Heart right ventricle (tissue), 16 donors: ENCODE results near the gene SLC36A1. TPM values are rescaled to one million over a fixed set of nuclear protein-coding genes. Genes with fewer than 3 reads are reported as not detected.

Experiments used
- ATAC-seq, 8 donors: fragments of 200-7000 bp; cut with Tn5 transposase; one replicate each; pipeline ENCODE4 v1.9.1; 2020; ENCODE audit warnings: mild to moderate bottlenecking in 8 of 8, moderate library complexity in 8 of 8, moderate number of reproducible peaks in 1 of 8
- DNase-seq, 2 donors: peaks; one replicate each; pipeline ENCODE4 v3.0.0-alpha.2; 2020
- H3K27ac ChIP-seq, 10 donors: fragments of 200-600 bp; sonication (generic) in 2 of 10; one replicate each; pipeline versions ENCODE4 v1.5.0 to v1.8.0; 2020 to 2022; ENCODE audit warnings: mild to moderate bottlenecking in 3 of 10
- H3K27me3 ChIP-seq, 7 donors: fragments of 200-600 bp; one replicate each; pipeline ENCODE4 v1.8.0; 2021 to 2022; ENCODE audit warnings: mild to moderate bottlenecking in 2 of 7
- H3K36me3 ChIP-seq, 9 donors: fragments of 200-600 bp; sonication (generic) in 1 of 9; one replicate each; pipeline versions ENCODE4 v1.5.0 to v1.8.0; 2020 to 2022; ENCODE audit warnings: mild to moderate bottlenecking in 2 of 9
- H3K4me1 ChIP-seq, 9 donors: fragments of 200-600 bp; sonication (generic) in 1 of 9; one replicate each; pipeline versions ENCODE4 v1.5.0 to v1.8.0; 2020 to 2022; ENCODE audit warnings: mild to moderate bottlenecking in 4 of 9
- H3K4me3 ChIP-seq, 10 donors: fragments of 200-600 bp; sonication (generic) in 2 of 10; one replicate each; pipeline versions ENCODE4 v1.5.0 to v1.8.0; 2020 to 2022; ENCODE audit warnings: mild to moderate bottlenecking in 7 of 10, moderate library complexity in 2 of 10
- H3K9me3 ChIP-seq, 11 donors: fragments of 200-600 bp in 10 of 11; sonication (generic) in 2 of 11; one replicate each; pipeline versions ENCODE4 v1.5.0 to v1.8.0; 2013 to 2022; ENCODE audit warnings: mild to moderate bottlenecking in 2 of 11, control low read depth in 1 of 11, moderate library complexity in 1 of 11
- WGBS, 2 donors: extraction: QIAGEN DNeasy Blood & Tissue Kit; methylation state at CpG; one replicate each; pipeline ENCODE4 v1.1.7; 2013; ENCODE audit warnings: inconsistent platforms in 1 of 2; 5-methylcytosine and 5-hydroxymethylcytosine counted together
- intact Hi-C, 10 donors: fragments of 100-400 bp; cut with DNase I; formaldehyde crosslinking; loops; one replicate each; pipeline versions ENCODE4 v1.11.1 to v1.14.2; 2022
- polyA plus RNA-seq, 2 donors: library from polyadenylated mRNA; stranded (reverse); fragments of 200-250 nt; gene quantifications; one replicate each; pipeline ENCODE4 v1.2.3, GENCODE V29; 2013
- total RNA-seq, 10 donors: library from RNA; stranded (reverse); fragmentation: NEBNext Ultra II Directional in 3 of 10; extraction: Animal tissue kit (Norgen Biotek cat#: 25700) in 3 of 10; gene quantifications; one replicate each; pipeline versions ENCODE4 v1.2.1 to v1.2.4, GENCODE V29; 2021 to 2023
- TF ChIP-seq, protein P1 (sequence below), 9 donors: fragments of 200-600 bp; sonication (generic) in 2 of 9; IDR thresholded peaks; one replicate each; pipeline versions ENCODE4 v1.5.0 to v1.8.0; 2021 to 2022; ENCODE audit warnings: antibody characterized with exemption in 9 of 9, mild to moderate bottlenecking in 5 of 9, moderate library complexity in 1 of 9
- donor health status: Arrhythmogenic right ventricular cardiomyopathy.
- donor health status: ischemic (EF 13 %, LVEDD 7.1; RV severe dilation, severe dysfunction).
- donor health status: healthy with polysubstance abuse.
- donor health status: DM: no; HTN: yes; CAD: no.
- donor health status: DM: no; HTN: no; CAD: no.
- donor health status: ischemic (EF 25% LVEDD 6.9; RV normal size, moderate dysfunction).
- donor health status: ischemic (EF 25% LVEDD 5.7; RV mildly dilated, moderate dysfunction).
- donor health status: healthy.
- donor health status: DM: yes; HTN: yes; CAD: no.
- donor health status: Ischemic cardiomyopathy.
- donor health status: ischemic (EF 35%, LVEDD 5.7; RV mildly dilated, moderate dysfunction).
- donor health status: nonischemic (EF 11% LVEDD 7.7; RV severe dilation, severe dysfunction).
- donor health status: DM: yes; HTN: yes; CAD: no.
- donor health status: PGD.
- donor health status: ischemic (EF 29% LVEDD 5.4; RV normal size, mild dysfunction).
- donor health status: nonischemic (EF 23%, LVEDD 6.1; RV moderate dilation, normal function).

The SLC36A1 gene
- total and polyA plus RNA-seq, 12 donors, result 0.94 to 15.3 (median 2.6) TPM

DNA sequence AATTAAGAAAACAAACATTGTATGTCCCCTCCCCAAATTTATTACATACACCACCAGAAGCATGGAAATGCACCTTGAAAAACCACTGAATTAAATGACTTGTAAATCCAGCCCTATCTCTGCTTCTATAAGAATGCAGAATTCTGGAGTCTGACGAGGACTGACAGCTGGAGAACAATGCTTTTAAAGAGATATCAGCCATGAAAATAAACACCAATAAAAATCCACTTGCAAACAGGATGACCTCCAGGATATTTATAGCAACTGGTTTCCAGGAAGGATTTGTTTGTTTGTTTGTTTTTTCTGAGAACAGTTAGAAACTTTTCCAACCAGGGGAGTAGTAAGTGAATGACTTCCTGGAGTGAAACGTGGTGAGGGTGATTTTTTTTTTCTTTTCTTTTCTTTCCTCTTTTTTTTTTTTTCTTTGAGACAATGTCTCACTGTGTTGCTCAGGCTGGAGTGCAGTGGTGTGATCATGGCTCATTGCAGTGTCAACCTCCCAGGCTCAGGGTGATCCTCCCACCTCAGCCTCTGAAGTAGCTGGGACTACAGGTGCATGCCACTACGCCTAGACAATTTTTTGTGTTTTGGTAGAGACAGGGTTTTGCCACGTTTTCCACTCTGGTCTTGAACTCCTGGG lies 38.7 kb upstream of the SLC36A1 start:
- intact Hi-C loops, result no loop called here
- H3K9me3 ChIP-seq, result no peaks in the 10 kb centered on the region
- peak in 1 of 8 donors; percentile 53 for ATAC-seq

DNA sequence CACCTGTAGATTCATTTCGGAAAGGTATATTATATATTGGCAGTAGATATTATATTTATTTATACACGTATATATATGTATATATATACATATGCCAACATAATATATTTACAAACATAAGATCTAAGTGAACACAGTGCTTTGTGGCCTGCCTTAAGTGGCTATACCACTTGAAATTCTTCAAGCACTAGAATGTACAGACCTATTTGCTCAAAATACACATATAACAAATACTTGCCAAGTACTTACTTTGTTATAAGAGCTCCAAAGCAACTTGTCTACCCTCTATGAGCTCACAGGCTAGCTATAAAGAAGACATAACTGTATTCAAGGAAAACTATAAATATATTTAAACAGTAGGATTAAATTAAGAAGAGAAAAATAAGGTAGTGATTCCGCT lies 33.6 kb upstream of the SLC36A1 start:
- ATAC-seq, result no peak
- intact Hi-C loops, result no loop called here
- no peak overlapping the region for H3K27ac ChIP-seq
- DNase-seq, result no peak
- H3K27me3 ChIP-seq, result peaks cover 0 to 22% (median 0%) of the 10 kb centered on the region in 7 donors
- no peaks in the 10 kb centered on the region for H3K36me3 ChIP-seq
- no peak overlapping the region for H3K4me3 ChIP-seq
- WGBS, 2 donors, result 79 to 86% methylated on average over 3 of the region's 3 CpGs
- peaks cover 0 to 16% (median 5%) of the 10 kb centered on the region in 11 donors for H3K9me3 ChIP-seq
- peaks cover 0 to 6% (median 0%) of the 10 kb centered on the region in 9 donors for H3K4me1 ChIP-seq
- TF ChIP-seq, protein P1, sequence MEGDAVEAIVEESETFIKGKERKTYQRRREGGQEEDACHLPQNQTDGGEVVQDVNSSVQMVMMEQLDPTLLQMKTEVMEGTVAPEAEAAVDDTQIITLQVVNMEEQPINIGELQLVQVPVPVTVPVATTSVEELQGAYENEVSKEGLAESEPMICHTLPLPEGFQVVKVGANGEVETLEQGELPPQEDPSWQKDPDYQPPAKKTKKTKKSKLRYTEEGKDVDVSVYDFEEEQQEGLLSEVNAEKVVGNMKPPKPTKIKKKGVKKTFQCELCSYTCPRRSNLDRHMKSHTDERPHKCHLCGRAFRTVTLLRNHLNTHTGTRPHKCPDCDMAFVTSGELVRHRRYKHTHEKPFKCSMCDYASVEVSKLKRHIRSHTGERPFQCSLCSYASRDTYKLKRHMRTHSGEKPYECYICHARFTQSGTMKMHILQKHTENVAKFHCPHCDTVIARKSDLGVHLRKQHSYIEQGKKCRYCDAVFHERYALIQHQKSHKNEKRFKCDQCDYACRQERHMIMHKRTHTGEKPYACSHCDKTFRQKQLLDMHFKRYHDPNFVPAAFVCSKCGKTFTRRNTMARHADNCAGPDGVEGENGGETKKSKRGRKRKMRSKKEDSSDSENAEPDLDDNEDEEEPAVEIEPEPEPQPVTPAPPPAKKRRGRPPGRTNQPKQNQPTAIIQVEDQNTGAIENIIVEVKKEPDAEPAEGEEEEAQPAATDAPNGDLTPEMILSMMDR (IDR thresholded peaks at IDR 0.05), result no peak

More for the DNA sequence above, 38.7 kb upstream of the SLC36A1 start:
- Histone ChIP-seq H3K4me1 (peaks cover 0 to 11% (median 0%) of the 10 kb centered on the region in 9 donors), H3K27ac (no peak overlapping the region), H3K4me3 (no peak overlapping the region), H3K27me3 (peaks cover 0 to 16% (median 4%) of the 10 kb centered on the region in 7 donors), H3K36me3 (no peaks in the 10 kb centered on the region)
- WGBS, 2 donors, result 29 to 31% methylated on average over 4 of the region's 4 CpGs
- TF ChIP-seq, protein P1 (IDR thresholded peaks at IDR 0.05), result no peak
- no peak for DNase-seq

DNA sequence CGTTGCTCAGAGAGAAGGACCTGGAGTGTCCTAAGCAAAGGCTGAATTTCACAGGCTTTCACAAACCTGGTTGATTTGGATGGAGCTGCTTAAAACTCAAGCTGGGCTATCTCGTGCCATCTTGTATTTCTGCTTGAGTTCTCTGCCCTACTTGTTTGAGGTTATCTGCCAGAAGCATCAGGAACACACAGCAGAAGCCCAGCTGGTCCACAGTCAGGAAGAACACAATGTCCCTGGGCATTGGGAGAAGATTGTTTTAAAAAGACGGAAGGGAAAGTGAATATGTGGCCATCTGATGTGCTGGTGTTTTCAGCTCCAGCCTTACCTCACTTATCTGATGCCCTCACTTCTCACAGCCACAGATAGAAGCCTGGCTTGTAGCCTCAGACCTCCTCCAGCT lies 32.9 kb upstream of the SLC36A1 start:
- intact Hi-C loops, result no loop called here

DNA sequence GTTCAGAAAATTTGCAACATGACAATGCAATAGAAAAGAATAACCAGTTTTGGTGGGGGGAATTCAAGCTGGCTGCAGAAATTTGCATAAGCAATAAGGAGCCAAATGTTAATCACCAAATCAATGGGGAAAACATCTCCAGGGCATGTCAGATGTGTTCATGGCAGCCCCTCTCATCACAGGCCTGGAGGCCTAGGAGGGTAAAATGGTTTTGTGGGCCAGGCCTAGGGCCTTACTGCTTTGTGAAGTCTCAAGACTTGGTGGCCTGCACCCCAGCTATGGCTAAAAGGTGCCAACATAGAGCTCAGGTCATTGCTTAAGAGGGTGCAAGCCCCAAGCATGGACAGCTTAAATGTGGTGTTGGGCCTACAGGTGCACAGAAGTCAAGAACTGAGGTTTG lies 29.7 kb upstream of the SLC36A1 start:
- no peak overlapping the region for H3K27ac ChIP-seq
- H3K9me3 ChIP-seq, result peaks cover 0 to 16% (median 5%) of the 10 kb centered on the region in 11 donors
- H3K4me1 ChIP-seq, result no peaks in the 10 kb centered on the region
- intact Hi-C loops, result no loop called here
- ATAC-seq (no peak), DNase-seq (no peak)
- TF ChIP-seq, protein P1 (IDR thresholded peaks at IDR 0.05), result no peak
- no peaks in the 10 kb centered on the region for H3K36me3 ChIP-seq
- H3K4me3 ChIP-seq, result no peak overlapping the region
- peaks cover 0 to 8% (median 0%) of the 10 kb centered on the region in 7 donors for H3K27me3 ChIP-seq

More for the DNA sequence above, 32.9 kb upstream of the SLC36A1 start:
- TF ChIP-seq, protein P1 (IDR thresholded peaks at IDR 0.05), result no peak
- Histone ChIP-seq H3K36me3 (no peaks in the 10 kb centered on the region), H3K9me3 (peaks cover 0 to 16% (median 5%) of the 10 kb centered on the region in 11 donors), H3K4me3 (no peak overlapping the region), H3K27me3 (peaks cover 0 to 22% (median 0%) of the 10 kb centered on the region in 7 donors), H3K27ac (no peak overlapping the region), H3K4me1 (no peaks in the 10 kb centered on the region)
- DNase-seq (no peak), ATAC-seq (no peak)
- 63 to 67% methylated on average over 3 of the region's 3 CpGs for WGBS, 2 donors
